ENCODE results near the gene CCNL1.
"Not testable (repeated sequence)": the region's sequence is repeated elsewhere in the genome, so short reads cannot be mapped to it uniquely, and the experiment has no call there.

Gene CCNL1

GRCh38 chr3:157173343-157173742 lies 13.4 kb upstream of the CCNL1 start:
- not testable (repeated sequence) for H3K4me3 ChIP-seq
- H3K27ac ChIP-seq: peak overlapping the region in 1 of 21 experiments; percentile 97

- Histone ChIP-seq H3K4me3 (no peak overlapping the region), H3K27ac (no peak overlapping the region)
These were observed 12.8 kb upstream of the CCNL1 start for GRCh38 chr3:157172746-157173145.

- H3K4me3 ChIP-seq: no peak overlapping the region
- H3K27ac ChIP-seq: peak overlapping the region in 2 of 21 experiments; percentile 15 to 26
These were observed 10.9 kb upstream of the CCNL1 start for GRCh38 chr3:157170861-157171260.

- Histone ChIP-seq H3K27ac (no peak overlapping the region), H3K4me3 (no peak overlapping the region)
These were observed 7.6 kb upstream of the CCNL1 start for GRCh38 chr3:157167371-157168042.

- H3K27ac ChIP-seq: no peak overlapping the region
- no peak overlapping the region for H3K4me3 ChIP-seq
These were observed 6.6 kb upstream of the CCNL1 start for GRCh38 chr3:157166561-157166960.

- H3K4me3 ChIP-seq: no peak overlapping the region
- no peak overlapping the region for H3K27ac ChIP-seq
These were observed 6.2 kb upstream of the CCNL1 start for GRCh38 chr3:157166115-157166514.

GRCh38 chr3:157163217-157163953 lies 3.4 kb upstream of the CCNL1 start:
- no peak overlapping the region for H3K27ac ChIP-seq
- no peak overlapping the region for H3K4me3 ChIP-seq

- H3K27ac ChIP-seq, H3K4me3 ChIP-seq: not testable (repeated sequence)
These were observed 2.7 kb upstream of the CCNL1 start for GRCh38 chr3:157162620-157163019.

- Histone ChIP-seq H3K4me3 (peak overlapping the region; percentile 73 to 99 (median 92)), H3K27ac (peak overlapping the region; percentile 91 to 100 (median 99))
These were observed 894 bp upstream of the CCNL1 start for GRCh38 chr3:157160658-157161424.

- Histone ChIP-seq H3K27ac (peak overlapping the region; percentile 91 to 100 (median 99)), H3K4me3 (peak overlapping the region; percentile 73 to 99 (median 92))
These were observed 748 bp downstream of the CCNL1 start for GRCh38 chr3:157159037-157159761.

- H3K27ac ChIP-seq: peak overlapping the region in 4 of 21 experiments; percentile 99 to 100 (median 100)
- H3K4me3 ChIP-seq: peak overlapping the region in 6 of 7 experiments; percentile 79 to 99 (median 95)
These were observed 2.1 kb downstream of the CCNL1 start for GRCh38 chr3:157157836-157158235.

GRCh38 chr3:157156837-157157635 lies 2.9 kb downstream of the CCNL1 start:
- H3K4me3 ChIP-seq: peak overlapping the region in 5 of 7 experiments; percentile 16 to 98 (median 88)
- H3K27ac ChIP-seq: no peak overlapping the region

GRCh38 chr3:157155591-157155990 lies 4.4 kb downstream of the CCNL1 start:
- Histone ChIP-seq H3K27ac (no peak overlapping the region), H3K4me3 (peak overlapping the region in 1 of 7 experiments; percentile 79)

- peak overlapping the region in 2 of 7 experiments; percentile 4 to 8 for H3K4me3 ChIP-seq
- no peak overlapping the region for H3K27ac ChIP-seq
These were observed 5.2 kb downstream of the CCNL1 start for GRCh38 chr3:157154563-157155330.

- Histone ChIP-seq H3K27ac (no peak overlapping the region), H3K4me3 (no peak overlapping the region)
These were observed 7.0 kb downstream of the CCNL1 start for GRCh38 chr3:157152930-157153329.

- no peak overlapping the region for H3K4me3 ChIP-seq
These were observed 7.5 kb downstream of the CCNL1 start for GRCh38 chr3:157152438-157152837.

GRCh38 chr3:157151627-157152026 lies 8.3 kb downstream of the CCNL1 start:
- H3K4me3 ChIP-seq: no peak overlapping the region
- H3K27ac ChIP-seq: no peak overlapping the region

More at GRCh38 chr3:157152438-157152837, 7.5 kb downstream of the CCNL1 start:
- no peak overlapping the region for H3K27ac ChIP-seq

- H3K4me3 ChIP-seq: no peak overlapping the region
- no peak overlapping the region for H3K27ac ChIP-seq
These were observed 8.8 kb downstream of the CCNL1 start for GRCh38 chr3:157151151-157151550.

Measured in skin epidermis (tissue), 12 donors.